Endothelial cell of umbilical vein (primary cell): ENCODE results near the gene JAM2.

Source experiments
- GATA2 ChIP-seq: IDR thresholded peaks from 2 replicates; pipeline ENCODE4 v1.7.0; 2011; ENCODE audit warnings: low read depth, mild to moderate bottlenecking, moderate library complexity, mixed read lengths, low read length; ENCODE audit not compliant: insufficient read length, insufficient read depth
- MYC ChIP-seq: IDR thresholded peaks from one replicate; pipeline ENCODE4 v1.6.1; 2011; ENCODE audit warnings: mild to moderate bottlenecking, low read depth, low read length
- POLR2AphosphoS5 ChIP-seq: IDR thresholded peaks from 2 replicates; pipeline ENCODE4 v1.6.1; 2012; ENCODE audit warnings: low read depth, mild to moderate bottlenecking, control low read depth, low read length, moderate library complexity; ENCODE audit not compliant: insufficient read depth

GRCh38 chr21:25649146-25649545 is 10.1 kb downstream of the JAM2 start:
- TF ChIP-seq GATA2 (no peak), MYC (no peak), POLR2AphosphoS5 (no peak)
